Astrocyte of the cerebellum (primary cell): ENCODE data around the gene SCMH1.
"Not testable (repeated sequence)": the region's sequence is repeated elsewhere in the genome, so short reads cannot be mapped to it uniquely, and the experiment has no call there.

ENCODE experiments used
- DNase-seq: peaks from one replicate; pipeline ENCODE4 v3.0.0-alpha.2; 2011; ENCODE audit warnings: low read depth
- H3K4me3 ChIP-seq: 2 replicates; pipeline ENCODE4 v1.5.1; 2011; ENCODE audit warnings: mild to moderate bottlenecking, low read depth, low read length, moderate library complexity
- in situ Hi-C: cut with HindIII; loops from 2 replicates; pipeline ENCODE4 v1.10.0; 2017; ENCODE audit warnings: low sequenced_read_pairs
- TF ChIP-seq, protein P1 (sequence below): IDR thresholded peaks from 2 replicates; pipeline ENCODE4 v1.5.1; 2012; ENCODE audit warnings: low read length, low read depth, moderate library complexity, mild to moderate bottlenecking; ENCODE audit errors: missing control alignments

SCMH1 gene

GRCh38 chr1:41138549-41138948, 103.6 kb downstream of the SCMH1 start:
- DNase-seq = no peak
- H3K4me3 ChIP-seq = no peak overlapping the region
- in situ Hi-C loops = no loop called here
- TF ChIP-seq, protein P1, sequence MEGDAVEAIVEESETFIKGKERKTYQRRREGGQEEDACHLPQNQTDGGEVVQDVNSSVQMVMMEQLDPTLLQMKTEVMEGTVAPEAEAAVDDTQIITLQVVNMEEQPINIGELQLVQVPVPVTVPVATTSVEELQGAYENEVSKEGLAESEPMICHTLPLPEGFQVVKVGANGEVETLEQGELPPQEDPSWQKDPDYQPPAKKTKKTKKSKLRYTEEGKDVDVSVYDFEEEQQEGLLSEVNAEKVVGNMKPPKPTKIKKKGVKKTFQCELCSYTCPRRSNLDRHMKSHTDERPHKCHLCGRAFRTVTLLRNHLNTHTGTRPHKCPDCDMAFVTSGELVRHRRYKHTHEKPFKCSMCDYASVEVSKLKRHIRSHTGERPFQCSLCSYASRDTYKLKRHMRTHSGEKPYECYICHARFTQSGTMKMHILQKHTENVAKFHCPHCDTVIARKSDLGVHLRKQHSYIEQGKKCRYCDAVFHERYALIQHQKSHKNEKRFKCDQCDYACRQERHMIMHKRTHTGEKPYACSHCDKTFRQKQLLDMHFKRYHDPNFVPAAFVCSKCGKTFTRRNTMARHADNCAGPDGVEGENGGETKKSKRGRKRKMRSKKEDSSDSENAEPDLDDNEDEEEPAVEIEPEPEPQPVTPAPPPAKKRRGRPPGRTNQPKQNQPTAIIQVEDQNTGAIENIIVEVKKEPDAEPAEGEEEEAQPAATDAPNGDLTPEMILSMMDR = no peak

DNA sequence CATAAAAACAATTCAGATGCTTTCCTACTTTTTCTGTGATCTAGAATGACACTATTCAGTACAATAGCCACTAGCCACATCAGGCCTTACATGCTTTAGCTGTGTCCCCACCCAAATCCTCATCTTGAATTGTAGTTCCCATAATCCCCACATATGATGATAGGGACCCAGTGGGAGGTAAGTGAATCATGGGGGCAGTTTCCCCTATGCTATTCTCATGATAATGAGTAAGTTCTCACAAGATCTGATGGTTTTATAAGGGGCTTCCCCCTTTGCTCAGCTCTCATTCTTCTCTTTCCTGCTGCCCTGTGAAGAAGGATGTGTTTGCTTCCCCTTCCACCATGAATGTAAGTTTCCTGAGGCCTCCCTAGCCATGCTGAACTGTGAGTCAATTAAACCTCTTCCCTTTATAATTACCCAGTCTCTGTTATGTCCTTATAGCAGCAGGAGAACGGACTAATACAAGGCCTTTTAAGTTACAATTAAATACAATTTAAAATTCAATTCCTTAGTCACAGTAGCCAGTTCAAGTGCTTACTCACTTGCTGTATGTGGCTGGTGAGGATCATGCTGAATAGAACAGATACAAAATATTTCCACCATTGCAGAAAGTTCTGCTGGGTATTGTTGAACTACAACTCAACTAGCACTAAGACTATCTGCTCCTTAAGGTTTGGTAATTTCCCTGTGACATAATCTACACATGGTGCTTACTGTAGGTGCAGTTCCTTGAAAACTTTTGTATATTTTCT, 106.7 kb downstream of the SCMH1 start:
- H3K4me3 ChIP-seq = no peak overlapping the region
- DNase-seq = no peak
- TF ChIP-seq, protein P1 = no peak
- in situ Hi-C loops = no loop called here

DNA sequence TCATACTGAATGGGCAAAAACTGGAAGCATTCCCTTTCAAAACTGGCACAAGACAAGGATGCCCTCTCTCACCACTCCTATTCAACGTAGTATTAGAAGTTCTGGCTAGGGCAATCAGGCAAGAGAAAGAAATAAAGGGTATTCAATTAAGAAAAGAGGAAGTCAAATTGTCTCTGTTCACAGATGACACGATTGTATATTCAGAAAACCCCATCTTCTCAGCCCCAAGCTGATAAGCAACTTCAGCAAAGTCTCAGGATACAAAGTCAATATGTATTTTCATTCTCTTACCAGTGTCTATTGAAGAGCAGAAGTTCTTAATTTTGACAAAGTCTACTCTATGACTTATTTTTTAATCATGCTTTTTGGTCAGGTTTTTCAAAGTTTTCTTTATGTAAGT, 107.8 kb downstream of the SCMH1 start:
- in situ Hi-C loops, H3K4me3 ChIP-seq, DNase-seq: not testable (repeated sequence)

DNA sequence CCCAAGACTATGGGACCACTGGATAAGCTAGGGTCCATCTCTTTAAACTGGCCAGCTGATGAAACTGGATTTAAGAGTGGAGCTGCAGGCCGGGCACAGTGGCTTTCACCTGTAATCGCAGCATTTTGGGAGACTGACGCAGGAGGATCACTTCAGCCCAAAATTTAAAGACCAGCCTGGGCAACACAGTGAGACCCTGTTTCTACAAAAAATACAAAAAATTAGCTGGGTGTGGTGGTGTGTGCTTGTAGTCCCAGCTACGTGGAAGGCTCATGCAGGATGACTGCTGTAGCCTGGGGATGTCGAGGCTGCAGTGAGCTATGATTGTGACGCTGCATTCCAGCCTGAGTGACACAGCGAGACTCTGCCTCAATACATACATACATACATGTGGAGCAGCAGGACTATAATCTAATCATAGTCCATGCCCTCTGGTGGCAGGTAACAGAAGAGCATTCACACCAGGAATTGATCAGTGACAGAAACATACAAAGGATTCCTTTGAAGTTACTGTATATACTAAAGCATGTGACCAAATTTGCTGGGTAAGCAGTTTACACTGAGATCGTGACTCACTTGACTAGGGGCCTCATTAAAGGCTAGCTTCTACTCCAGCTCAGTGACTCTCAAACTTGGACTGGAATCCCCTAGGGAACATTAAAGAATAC, 119.1 kb downstream of the SCMH1 start:
- in situ Hi-C loops = no loop called here
- TF ChIP-seq, protein P1 = peak; percentile 70
- peak; percentile 81 for DNase-seq
- no peak overlapping the region for H3K4me3 ChIP-seq

DNA sequence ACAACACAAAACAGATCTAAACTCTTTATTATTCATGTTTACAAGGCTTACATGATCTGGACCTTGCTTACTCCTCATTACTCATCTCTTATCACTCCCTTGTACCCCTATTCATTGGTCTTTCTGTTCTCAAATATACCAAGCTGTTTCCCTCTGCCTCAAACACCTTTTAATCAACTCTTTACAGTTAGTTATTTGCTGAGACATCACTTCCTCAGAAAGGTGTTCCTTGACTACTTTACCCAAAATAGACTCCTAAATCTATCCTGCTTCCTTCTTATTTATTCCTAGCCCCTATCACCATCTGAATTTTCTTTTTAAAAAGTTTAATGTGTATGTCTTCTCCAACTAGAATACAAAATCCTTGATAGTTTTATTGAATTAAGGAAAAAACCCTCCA, 120.0 kb downstream of the SCMH1 start:
- TF ChIP-seq, protein P1 = no peak
- in situ Hi-C loops = no loop called here
- H3K4me3 ChIP-seq = no peak overlapping the region
- DNase-seq = no peak

- H3K4me3 ChIP-seq = no peak overlapping the region
- TF ChIP-seq, protein P1 = no peak
- in situ Hi-C loops = no loop called here
- DNase-seq = no peak
These were observed 123.5 kb downstream of the SCMH1 start for GRCh38 chr1:41118645-41119044.

- DNase-seq, in situ Hi-C loops, H3K4me3 ChIP-seq: not testable (repeated sequence)
These were observed 124.9 kb downstream of the SCMH1 start for GRCh38 chr1:41117241-41117640.
